GM21528 (cell line): ENCODE data around the gene ANKH.

Experiments used
- ATAC-seq: cut with Tn5 transposase; IDR thresholded peaks from one replicate; pipeline ENCODE4 v1.9.1; 2021; ENCODE audit warnings: mild to moderate bottlenecking, moderate library complexity; ENCODE audit not compliant: unreplicated experiment, low FRiP score

The ANKH gene

GRCh38 chr5:14767735-14768507 lies 103.7 kb downstream of the ANKH start:
- ATAC-seq, result peak; percentile 75

DNA sequence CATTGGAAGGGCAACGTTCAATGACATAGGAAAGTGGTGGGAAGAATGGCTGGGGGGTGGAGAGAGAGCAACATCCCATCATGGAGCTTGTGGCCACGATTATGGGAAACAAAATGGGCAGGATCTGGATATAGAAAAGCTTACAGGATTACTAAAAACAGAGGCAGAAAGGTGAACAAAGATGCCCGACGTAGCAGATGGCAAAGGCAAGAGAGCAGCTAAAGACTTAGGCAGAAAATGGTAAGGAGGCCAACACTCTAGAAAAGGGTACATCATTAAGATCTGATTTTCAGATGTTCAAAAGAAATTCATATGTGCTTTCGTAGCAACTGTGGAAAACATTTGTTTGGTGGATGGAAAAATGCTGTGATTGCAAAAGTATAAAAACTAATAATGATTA lies 104.5 kb downstream of the ANKH start:
- ATAC-seq, result no peak

DNA sequence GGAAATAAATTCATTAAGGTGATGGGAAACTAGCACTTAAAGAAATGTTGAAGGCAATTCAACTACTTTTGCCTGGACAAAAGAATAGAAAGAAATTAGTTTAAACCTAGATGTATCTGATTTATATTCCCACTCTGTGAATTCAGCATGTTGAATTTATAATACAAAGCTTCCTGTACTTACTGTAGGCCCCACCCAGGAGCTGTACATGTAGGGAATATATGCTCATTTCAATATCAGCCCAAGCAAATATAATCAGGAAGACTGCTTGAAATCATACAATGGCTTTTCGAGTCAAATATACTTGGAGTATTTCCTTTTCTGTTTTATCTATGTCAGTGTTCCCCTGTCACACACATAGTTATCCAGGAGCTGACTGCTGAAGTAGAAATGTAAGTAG lies 105.0 kb downstream of the ANKH start:
- ATAC-seq, result no peak

DNA sequence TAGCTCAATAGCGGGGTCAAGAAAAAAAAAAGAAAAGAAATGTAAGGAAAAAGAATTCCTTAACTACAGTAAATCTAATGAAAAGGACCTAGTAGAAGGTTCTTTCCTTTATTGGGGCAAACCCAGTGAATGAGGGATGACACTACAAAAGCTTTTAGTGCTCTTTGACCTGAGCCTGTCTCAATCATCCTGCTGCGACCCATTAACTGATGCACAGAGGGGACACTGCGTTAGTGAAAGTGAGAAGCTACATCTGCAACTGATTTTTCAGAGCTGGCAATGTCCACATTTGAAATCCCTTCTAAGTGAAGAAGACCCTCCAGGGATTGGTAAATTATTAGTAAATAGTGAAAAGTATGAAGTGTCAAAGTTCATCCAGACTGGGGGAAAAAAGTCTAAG lies 106.0 kb downstream of the ANKH start:
- ATAC-seq, result no peak

GRCh38 chr5:14762549-14763216 lies 108.9 kb downstream of the ANKH start:
- peak; percentile 43 for ATAC-seq

DNA sequence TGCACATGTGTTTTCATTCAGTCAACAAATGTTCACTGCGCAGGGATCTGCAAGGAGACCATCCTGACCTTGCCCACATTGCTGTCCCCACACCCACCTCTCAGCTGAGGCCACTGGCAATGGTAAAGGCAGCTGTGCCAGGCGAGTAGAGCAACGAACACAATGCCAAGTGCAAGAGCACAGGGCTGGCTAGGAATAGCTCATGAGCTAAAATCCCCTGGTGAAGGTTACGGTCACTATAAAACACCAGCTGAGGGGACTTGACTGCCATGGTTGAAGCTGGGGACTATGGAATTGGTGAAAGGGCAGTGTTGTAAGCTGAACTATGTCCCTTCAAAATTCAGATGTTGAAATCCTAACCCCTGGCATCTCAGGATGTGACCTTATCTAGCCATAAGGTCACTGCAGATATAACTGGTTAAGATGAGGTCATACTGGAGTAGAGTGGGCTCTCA lies 111.0 kb downstream of the ANKH start:
- ATAC-seq, result no peak

DNA sequence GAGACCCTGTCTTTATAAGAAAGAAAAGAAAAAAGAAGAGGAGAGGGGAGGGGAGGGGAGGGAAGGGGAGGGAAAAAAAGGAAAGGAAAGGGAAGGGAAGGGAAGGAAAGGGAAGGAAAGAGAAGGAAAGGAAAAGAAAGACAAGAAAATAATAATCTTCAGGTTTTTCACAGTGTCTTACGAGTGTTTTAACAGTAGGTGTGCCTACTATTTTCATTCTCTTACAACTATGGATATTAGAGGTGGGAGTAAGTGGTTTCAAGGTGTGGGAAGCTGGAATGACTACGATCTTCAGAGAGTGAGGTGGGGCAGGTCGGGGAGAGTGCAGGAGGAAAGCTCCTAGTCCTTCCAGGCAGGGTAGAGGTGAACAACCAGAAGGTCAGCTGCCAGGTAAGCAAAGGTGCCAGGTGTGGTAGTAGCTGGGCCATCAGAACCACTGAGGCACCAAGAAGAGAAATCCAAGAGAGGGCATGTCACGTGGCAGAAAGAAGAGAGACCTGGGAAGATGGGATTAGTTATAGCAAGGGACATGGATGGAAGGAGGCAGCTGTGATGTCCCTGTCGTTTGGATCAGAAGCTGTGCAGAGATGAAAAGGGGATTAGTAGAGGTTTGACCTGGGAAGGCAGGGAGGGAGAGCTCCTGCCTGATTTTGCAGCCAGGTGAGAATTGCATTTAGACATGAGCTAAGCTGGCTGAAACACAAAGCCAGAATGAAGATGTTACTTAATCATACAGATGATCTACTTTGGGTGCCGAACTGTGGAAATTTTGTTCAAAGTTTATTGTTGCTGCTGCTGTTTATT lies 111.6 kb downstream of the ANKH start:
- ATAC-seq, result no peak

GRCh38 chr5:14757850-14758249 lies 113.7 kb downstream of the ANKH start:
- no peak for ATAC-seq

- ATAC-seq, result no peak
Observed at GRCh38 chr5:14756478-14756877, 115.1 kb downstream of the ANKH start.

DNA sequence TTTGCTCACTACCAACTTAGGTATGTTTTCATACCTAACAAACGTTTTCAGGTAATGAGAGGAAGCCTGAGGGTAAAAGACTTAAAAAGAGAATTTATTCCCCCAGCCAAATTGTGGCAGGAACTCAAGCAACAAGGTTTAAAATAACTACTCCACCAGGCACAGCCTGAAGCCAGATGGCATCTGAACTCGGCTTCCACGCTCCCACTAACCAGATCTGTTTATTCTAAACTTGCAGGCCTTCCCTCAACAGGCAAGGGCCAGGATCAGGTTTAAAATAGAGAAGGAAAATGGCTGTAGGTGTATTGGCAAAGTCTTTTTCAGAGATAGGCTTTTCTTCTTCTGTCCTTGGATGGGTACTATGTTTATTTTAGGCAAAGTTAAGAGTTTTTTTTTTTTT lies 117.6 kb downstream of the ANKH start:
- ATAC-seq, result no peak

DNA sequence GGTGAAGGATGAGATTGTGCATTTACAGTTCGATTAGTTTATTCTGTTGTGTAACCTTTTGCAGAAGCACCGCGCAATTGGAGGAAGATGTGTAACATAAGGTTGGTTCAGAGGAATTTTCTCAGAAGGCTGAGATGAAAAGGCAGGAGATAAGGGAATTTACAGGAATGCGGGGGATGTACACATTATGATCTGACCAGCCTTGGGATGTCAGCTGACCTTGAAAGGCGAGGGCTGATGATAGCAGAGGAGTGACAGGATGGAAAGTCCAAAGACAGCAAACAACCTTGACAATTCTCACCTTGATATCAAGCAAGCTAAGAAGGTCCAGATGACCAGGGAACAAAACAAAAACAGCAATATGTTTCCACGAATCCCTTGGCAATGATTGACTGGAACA lies 118.3 kb downstream of the ANKH start:
- ATAC-seq, result no peak

- no peak for ATAC-seq
Observed at GRCh38 chr5:14752497-14753071, 119.0 kb downstream of the ANKH start.

DNA sequence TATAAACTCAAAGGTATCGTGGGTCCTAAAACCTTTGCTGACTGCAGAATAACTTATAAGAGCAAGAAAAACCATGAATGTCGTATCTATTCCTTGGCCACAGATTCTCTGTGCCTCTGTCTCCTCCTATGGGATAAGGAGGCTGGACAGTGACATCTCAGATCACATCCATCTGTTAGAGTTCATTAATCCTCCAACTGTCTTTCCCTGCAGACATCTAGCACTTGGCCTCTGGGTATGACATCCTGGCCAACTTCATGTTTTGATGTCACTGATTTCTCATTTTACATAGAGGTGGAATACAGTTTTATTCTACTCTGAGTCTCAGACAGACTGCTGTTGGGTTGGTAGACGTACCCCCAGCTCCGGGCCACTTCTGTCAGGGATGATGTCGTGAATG lies 120.9 kb downstream of the ANKH start:
- no peak for ATAC-seq

- ATAC-seq, result no peak
Observed at GRCh38 chr5:14749579-14750101, 121.9 kb downstream of the ANKH start.

GRCh38 chr5:14748180-14748900 lies 123.2 kb downstream of the ANKH start:
- ATAC-seq, result no peak

- no peak for ATAC-seq
Observed at GRCh38 chr5:14745753-14746152, 125.8 kb downstream of the ANKH start.

DNA sequence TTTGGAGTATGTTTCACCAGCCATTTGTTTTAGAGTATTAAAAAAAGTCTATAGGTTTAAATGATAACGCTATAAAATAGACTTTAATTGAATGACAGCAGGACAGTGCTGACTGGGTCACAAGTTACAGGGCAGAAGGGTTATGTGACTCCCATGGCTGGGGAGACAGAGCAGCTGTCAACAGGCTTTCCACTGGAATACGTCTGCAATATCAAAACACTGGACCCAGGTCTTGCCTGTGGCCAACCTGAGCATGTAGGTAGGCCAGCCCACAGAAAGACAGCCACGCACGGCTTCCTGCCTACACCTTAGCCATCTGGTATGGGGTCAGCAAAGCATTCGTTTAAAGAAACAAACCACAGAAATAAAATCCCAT lies 126.4 kb downstream of the ANKH start:
- no peak for ATAC-seq

DNA sequence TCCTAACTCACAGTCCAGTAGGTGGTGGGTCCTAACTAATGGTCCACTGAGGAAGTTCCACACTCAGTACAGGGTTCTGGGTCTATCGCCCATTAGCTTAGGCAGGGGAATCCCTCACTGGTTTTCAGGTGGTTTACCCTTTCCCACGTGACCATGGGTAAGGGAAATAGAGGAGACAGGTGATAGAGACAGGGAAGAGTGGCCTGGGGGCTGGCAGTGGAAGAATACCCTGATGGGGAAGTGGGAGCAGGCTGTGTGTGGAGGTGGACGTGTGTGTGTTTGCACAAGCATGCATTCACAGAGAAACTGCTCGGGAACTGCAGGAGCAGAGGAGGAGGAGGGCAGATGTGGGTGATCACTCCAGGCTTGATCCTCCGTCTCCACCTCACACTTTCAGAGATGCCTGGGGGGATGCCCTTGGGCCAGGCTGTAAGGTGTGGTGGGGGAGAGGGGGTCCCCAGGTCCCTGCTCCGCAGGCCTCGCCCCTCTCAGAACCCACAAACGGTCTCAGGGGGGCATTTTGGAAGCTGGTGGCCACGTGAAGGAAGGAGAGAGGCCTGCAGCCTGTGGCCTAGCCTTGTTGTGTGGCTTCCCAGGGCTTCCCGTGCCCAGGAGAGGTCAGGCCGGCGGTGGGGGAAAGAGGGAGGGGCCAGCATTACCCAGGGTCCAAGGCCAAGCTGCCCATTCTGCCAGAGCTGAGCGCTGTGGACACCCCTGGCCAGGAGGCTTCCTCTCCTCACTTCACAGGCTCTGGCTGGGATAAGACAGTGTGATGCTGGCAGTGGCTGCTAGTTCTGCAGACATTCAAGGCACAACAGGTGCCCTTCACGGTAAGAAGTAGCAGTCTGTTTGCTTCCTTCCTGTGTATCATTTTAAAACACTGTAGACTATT lies 127.0 kb downstream of the ANKH start:
- no peak for ATAC-seq

GRCh38 chr5:14743601-14744295 lies 127.8 kb downstream of the ANKH start:
- ATAC-seq, result no peak
